CD14-positive monocyte (primary cell): Measurements from ENCODE around the gene ANGPTL3. TPM values are rescaled to one million over a fixed set of nuclear protein-coding genes. Genes with fewer than 3 reads are reported as not detected.

ENCODE experiments used
- DNase-seq, 3 donors: peaks; one replicate each; pipeline ENCODE4 v3.0.0-alpha.2; 2011 to 2022
- H2AFZ ChIP-seq: 2 replicates; pipeline ENCODE4 v1.6.0; 2012; ENCODE audit warnings: mild to moderate bottlenecking, low read depth, low read length, inconsistent platforms; ENCODE audit not compliant: insufficient read depth, poor library complexity, severe bottlenecking
- H3K27ac ChIP-seq, 2 donors: 1 replicate in 1 of 2; 2 replicates in 1 of 2; pipeline ENCODE4 v1.5.1; 2012 to 2013; ENCODE audit warnings: low read length in 2 of 2, control low read depth in 1 of 2, inconsistent platforms in 1 of 2, low read depth in 1 of 2, mild to moderate bottlenecking in 1 of 2
- H3K27me3 ChIP-seq, 2 donors: one replicate each; pipeline versions ENCODE4 v1.6.0 to v1.6.1; 2011 to 2013; ENCODE audit warnings: low read length in 2 of 2; ENCODE audit not compliant: control insufficient read depth in 2 of 2, insufficient read depth in 2 of 2
- H3K36me3 ChIP-seq, 2 donors: replicated peaks in 1 of 2; 1 replicate in 1 of 2; 2 replicates in 1 of 2; pipeline versions ENCODE4 v1.5.1 to v1.6.1; 2012 to 2013; ENCODE audit warnings: low read length in 2 of 2, control low read depth in 1 of 2, inconsistent platforms in 1 of 2, mild to moderate bottlenecking in 1 of 2; ENCODE audit not compliant: insufficient read depth in 2 of 2, control insufficient read depth in 1 of 2
- H3K4me1 ChIP-seq, 2 donors: 1 replicate in 1 of 2; 2 replicates in 1 of 2; pipeline versions ENCODE4 v1.5.1 to v1.6.1; 2012 to 2013; ENCODE audit warnings: low read length in 2 of 2, control low read depth in 1 of 2, inconsistent platforms in 1 of 2, mild to moderate bottlenecking in 1 of 2, moderate library complexity in 1 of 2; ENCODE audit not compliant: insufficient read depth in 2 of 2, control insufficient read depth in 1 of 2
- H3K4me2 ChIP-seq: replicated peaks from 2 replicates; pipeline ENCODE3; 2012; ENCODE audit warnings: low read length, moderate library complexity, mild to moderate bottlenecking; ENCODE audit not compliant: poor library complexity, severe bottlenecking; ENCODE audit errors: extremely low read depth
- H3K4me3 ChIP-seq, 3 experiments: fragments of 200-600 bp in 1 of 3; sonication (generic) in 1 of 3; replicated peaks in 1 of 3; 1 replicate in 2 of 3; 2 replicates in 1 of 3; pipeline ENCODE4 v1.5.1; 2011 to 2013; ENCODE audit warnings: low read length in 3 of 3, mild to moderate bottlenecking in 3 of 3, control low read depth in 2 of 3, low read depth in 2 of 3, inconsistent platforms in 1 of 3, moderate library complexity in 1 of 3
- H3K79me2 ChIP-seq: 2 replicates; pipeline ENCODE4 v1.6.0; 2012; ENCODE audit warnings: mild to moderate bottlenecking, control low read depth, inconsistent platforms, low read length, moderate library complexity; ENCODE audit not compliant: insufficient read depth
- H3K9ac ChIP-seq: 2 replicates; pipeline ENCODE4 v1.6.0; 2017; ENCODE audit warnings: low read length, mild to moderate bottlenecking; ENCODE audit not compliant: insufficient read depth, poor library complexity, severe bottlenecking
- H3K9me3 ChIP-seq, 2 donors: replicated peaks in 1 of 2; 1 replicate in 1 of 2; 2 replicates in 1 of 2; pipeline versions ENCODE4 v1.5.1 to v1.6.1; 2012 to 2013; ENCODE audit warnings: low read length in 2 of 2, control low read depth in 1 of 2; ENCODE audit not compliant: control insufficient read depth in 1 of 2, insufficient read depth in 1 of 2
- H4K20me1 ChIP-seq: 2 replicates; pipeline ENCODE4 v1.6.0; 2012; ENCODE audit warnings: mild to moderate bottlenecking, low read length, control low read depth, moderate library complexity; ENCODE audit not compliant: insufficient read depth
- H3K27ac Mint-ChIP-seq, 7 donors: one replicate each; pipeline ENCODE4 v1.8.0; 2020; ENCODE audit warnings: mild to moderate bottlenecking in 7 of 7, mixed read lengths in 7 of 7, moderate library complexity in 6 of 7, inconsistent platforms in 2 of 7
- H3K27me3 Mint-ChIP-seq, 3 donors: one replicate each; pipeline ENCODE4 v1.8.0; 2021 to 2022; ENCODE audit warnings: low read depth in 3 of 3, mild to moderate bottlenecking in 3 of 3, mixed read lengths in 3 of 3, moderate library complexity in 3 of 3, inconsistent platforms in 1 of 3
- H3K36me3 Mint-ChIP-seq, 2 donors: one replicate each; pipeline ENCODE4 v1.8.0; 2020; ENCODE audit warnings: mixed read lengths in 2 of 2, inconsistent platforms in 1 of 2, mild to moderate bottlenecking in 1 of 2
- H3K4me1 Mint-ChIP-seq: one replicate; pipeline ENCODE4 v1.8.0; 2020; ENCODE audit warnings: mild to moderate bottlenecking, mixed read lengths
- H3K4me3 Mint-ChIP-seq, 2 donors: one replicate each; pipeline ENCODE4 v1.8.0; 2020; ENCODE audit warnings: mild to moderate bottlenecking in 2 of 2, mixed read lengths in 2 of 2, moderate library complexity in 1 of 2
- H3K9me3 Mint-ChIP-seq, 7 donors: one replicate each; pipeline ENCODE4 v1.8.0; 2020 to 2022; ENCODE audit warnings: mixed read lengths in 7 of 7, mild to moderate bottlenecking in 6 of 7, moderate library complexity in 6 of 7, inconsistent platforms in 2 of 7
- CTCF ChIP-seq: fragments of 200-600 bp; IDR thresholded peaks from one replicate; pipeline ENCODE4 v1.8.0; 2022; ENCODE audit warnings: antibody characterized with exemption, mild to moderate bottlenecking
- WGBS: methylation state at CpG from one replicate; pipeline ENCODE4 v1.1.5; 2013; ENCODE audit warnings: missing lambda C conversion rate; ENCODE audit not compliant: insufficient coverage; 5-methylcytosine and 5-hydroxymethylcytosine counted together
- intact Hi-C, 2 donors: fragments of 100-400 bp; cut with micrococcal nuclease; formaldehyde crosslinking; loops; one replicate each; pipeline versions ENCODE4 v1.15.0 to v1.15.1; 2023
- polyA plus RNA-seq, 3 donors: library from polyadenylated mRNA; depleted of rRNA in 1 of 3; unstranded in 2 of 3; stranded (reverse) in 1 of 3; fragments of 300-500 nt in 2 of 3; fragments of >200 nt in 1 of 3; fragmentation: Illumina TruSeq in 2 of 3; gene quantifications; 1 replicate in 2 of 3; 2 replicates in 1 of 3; pipeline ENCODE4 v1.2.3, GENCODE V29; 2012 to 2021

ANGPTL3 gene
- polyA plus RNA-seq, 3 donors, result not detected

- H3K79me2 ChIP-seq, result no peaks in the 10 kb centered on the region
- H3K4me3 Mint-ChIP-seq, result no peak overlapping the region
- no peak overlapping the region for H3K4me2 ChIP-seq
- no peaks in the 10 kb centered on the region for H3K27me3 ChIP-seq
- peaks cover 10 to 32% of the 10 kb centered on the region in 2 donors for H3K36me3 Mint-ChIP-seq
- peaks cover 2 to 14% of the 10 kb centered on the region in 2 donors for H3K36me3 ChIP-seq
- H3K4me3 ChIP-seq, result no peak overlapping the region
- no peaks in the 10 kb centered on the region for H4K20me1 ChIP-seq
- H3K4me1 ChIP-seq, result no peaks in the 10 kb centered on the region
- H3K27me3 Mint-ChIP-seq, result peaks cover 0 to 4% (median 0%) of the 10 kb centered on the region in 3 donors
- no peak for TF ChIP-seq CTCF
- no peaks in the 10 kb centered on the region for H3K4me1 Mint-ChIP-seq
- no peak for DNase-seq
- 98% methylated on average over 4 of the region's 6 CpGs for WGBS
- peaks cover 0 to 5% of the 10 kb centered on the region in 2 donors for H3K9me3 ChIP-seq
- H3K9me3 Mint-ChIP-seq, result peaks cover 2 to 7% (median 3%) of the 10 kb centered on the region in 7 donors
- no peak overlapping the region for H3K27ac ChIP-seq
- peak overlapping the region in 1 of 7 donors; percentile 12 for H3K27ac Mint-ChIP-seq
- H2AFZ ChIP-seq, result no peak overlapping the region
- intact Hi-C loops, result no loop called here
- no peak overlapping the region for H3K9ac ChIP-seq
These were observed 40.2 kb downstream of the ANGPTL3 start for GRCh38 chr1:62637392-62638105.

- H3K27me3 Mint-ChIP-seq, result peaks cover 0 to 1% (median 0%) of the 10 kb centered on the region in 3 donors
These were observed 46.0 kb downstream of the ANGPTL3 start for GRCh38 chr1:62643283-62643682.

More at GRCh38 chr1:62643283-62643682, 46.0 kb downstream of the ANGPTL3 start:
- Histone ChIP-seq H3K4me3 (no peak overlapping the region), H4K20me1 (no peaks in the 10 kb centered on the region), H3K4me1 (no peaks in the 10 kb centered on the region), H3K79me2 (no peaks in the 10 kb centered on the region), H3K4me2 (no peak overlapping the region), H3K9me3 (no peaks in the 10 kb centered on the region), H3K27ac (no peak overlapping the region), H3K27me3 (no peaks in the 10 kb centered on the region), H2AFZ (no peak overlapping the region), H3K9ac (no peak overlapping the region), H3K36me3 (peaks cover 2 to 11% of the 10 kb centered on the region in 2 donors)
- no peak for TF ChIP-seq CTCF
- Mint-ChIP-seq H3K27ac (no peak overlapping the region), H3K36me3 (peaks cover 13 to 29% of the 10 kb centered on the region in 2 donors), H3K4me1 (no peaks in the 10 kb centered on the region), H3K9me3 (peaks cover 3 to 9% (median 4%) of the 10 kb centered on the region in 7 donors), H3K4me3 (no peak overlapping the region)
- intact Hi-C loops, result no loop called here
- WGBS, result no CpG with 5 or more reads among the region's 1 CpG
- no peak for DNase-seq
